ENCODE results near the gene IFNW1.
"Not testable (repeated sequence)": the region's sequence is repeated elsewhere in the genome, so short reads cannot be mapped to it uniquely, and the experiment has no call there.

Gene IFNW1

GRCh38 chr9:21141427-21141882, at the start of gene IFNW1:
Gene IFNW1 (minus strand): TSS chr9:21141832. CDS start chr9:21141570, 262 bp downstream.
- DNase-seq (ENCODE audit: extremely low read depth, insufficient read length): no peak
- no peaks in the 10 kb centered on the region for H3K27me3 ChIP-seq (replicated peaks; ENCODE audit: control insufficient read depth, insufficient read depth, low read length)
- no peak within 1 kb of the TSS for H3K4me3 ChIP-seq (replicated peaks; ENCODE audit: low read depth, low read length)
- H3K36me3 ChIP-seq (ENCODE audit: control insufficient read depth, insufficient read depth, low read length): no peaks in the 10 kb centered on the region
- TF ChIP-seq CTCF (IDR thresholded peaks at IDR 0.05; ENCODE audit: insufficient read depth, low read length, poor library complexity, severe bottlenecking): no peak

GRCh38 chr9:21187487-21187886, 45.9 kb upstream of the IFNW1 start, which contains the start of gene IFNA4:
Gene IFNA4 (minus strand): TSS chr9:21187587. CDS start chr9:21187531, 56 bp downstream.
- H3K27me3 ChIP-seq (replicated peaks; ENCODE audit: control insufficient read depth, insufficient read depth, low read length); H3K36me3 ChIP-seq (ENCODE audit: control insufficient read depth, insufficient read depth, low read length); H3K4me3 ChIP-seq (replicated peaks; ENCODE audit: low read depth, low read length); DNase-seq (ENCODE audit: extremely low read depth, insufficient read length): not testable (repeated sequence)

GRCh38 chr9:21182810-21183736, 41.4 kb upstream of the IFNW1 start:
- not testable (repeated sequence) for DNase-seq (ENCODE audit: extremely low read depth, insufficient read length); H3K36me3 ChIP-seq (ENCODE audit: control insufficient read depth, insufficient read depth, low read length); H3K4me3 ChIP-seq (replicated peaks; ENCODE audit: low read depth, low read length); H3K27me3 ChIP-seq (replicated peaks; ENCODE audit: control insufficient read depth, insufficient read depth, low read length)
- TF ChIP-seq CTCF (IDR thresholded peaks at IDR 0.05; ENCODE audit: insufficient read depth, low read length, poor library complexity, severe bottlenecking): peak; percentile 68

- H3K27me3 ChIP-seq (replicated peaks; ENCODE audit: control insufficient read depth, insufficient read depth, low read length): 0 out of 2 replicates have a peak, but pooled peaks cover 1% of the 10 kb centered on the region
- no peak overlapping the region for H3K4me3 ChIP-seq (replicated peaks; ENCODE audit: low read depth, low read length)
- H3K36me3 ChIP-seq (ENCODE audit: control insufficient read depth, insufficient read depth, low read length): no peaks in the 10 kb centered on the region
- DNase-seq (ENCODE audit: extremely low read depth, insufficient read length): no peak
- TF ChIP-seq CTCF (IDR thresholded peaks at IDR 0.05; ENCODE audit: insufficient read depth, low read length, poor library complexity, severe bottlenecking): no peak
These were observed 33.0 kb upstream of the IFNW1 start for GRCh38 chr9:21174671-21175070.

GRCh38 chr9:21172156-21172555, 30.5 kb upstream of the IFNW1 start:
- no peak for TF ChIP-seq CTCF (IDR thresholded peaks at IDR 0.05; ENCODE audit: insufficient read depth, low read length, poor library complexity, severe bottlenecking)
- no peak overlapping the region for H3K4me3 ChIP-seq (replicated peaks; ENCODE audit: low read depth, low read length)
- H3K27me3 ChIP-seq (replicated peaks; ENCODE audit: control insufficient read depth, insufficient read depth, low read length): 0 out of 2 replicates have a peak, but pooled peaks cover 1% of the 10 kb centered on the region
- no peak for DNase-seq (ENCODE audit: extremely low read depth, insufficient read length)
- no peaks in the 10 kb centered on the region for H3K36me3 ChIP-seq (ENCODE audit: control insufficient read depth, insufficient read depth, low read length)

GRCh38 chr9:21171351-21171750, 29.7 kb upstream of the IFNW1 start:
- DNase-seq (ENCODE audit: extremely low read depth, insufficient read length): no peak
- Histone ChIP-seq H3K36me3 (ENCODE audit: control insufficient read depth, insufficient read depth, low read length) (no peaks in the 10 kb centered on the region), H3K4me3 (replicated peaks; ENCODE audit: low read depth, low read length) (no peak overlapping the region), H3K27me3 (replicated peaks; ENCODE audit: control insufficient read depth, insufficient read depth, low read length) (0 out of 2 replicates have a peak, but pooled peaks cover 1% of the 10 kb centered on the region)
- no peak for TF ChIP-seq CTCF (IDR thresholded peaks at IDR 0.05; ENCODE audit: insufficient read depth, low read length, poor library complexity, severe bottlenecking)

GRCh38 chr9:21166560-21166959, 24.9 kb upstream of the IFNW1 start, which contains the start of gene IFNA21:
Gene IFNA21 (minus strand): TSS chr9:21166660. CDS start chr9:21166612, 48 bp downstream.
- not testable (repeated sequence) for H3K27me3 ChIP-seq (replicated peaks; ENCODE audit: control insufficient read depth, insufficient read depth, low read length); H3K36me3 ChIP-seq (ENCODE audit: control insufficient read depth, insufficient read depth, low read length); H3K4me3 ChIP-seq (replicated peaks; ENCODE audit: low read depth, low read length)

More at GRCh38 chr9:21166560-21166959, 24.9 kb upstream of the IFNW1 start, which contains the start of gene IFNA21:
- not testable (repeated sequence) for DNase-seq (ENCODE audit: extremely low read depth, insufficient read length)

Data from GM06990 (cell line).